ENCODE measurements around the gene TRMT2A. TPM values are rescaled to one million over a fixed set of nuclear protein-coding genes. Genes with fewer than 3 reads are reported as not detected.

TRMT2A gene
- polyA plus RNA-seq, 1 donor (not counting 4 experiments of a cell fraction or from before 2014, with no cell fraction given) = 18.3 TPM

GRCh38 chr22:20066617-20067383 lies 50.2 kb downstream of the TRMT2A start:
- H3K79me2 ChIP-seq (ENCODE audit: control insufficient read depth, insufficient read depth, low read length) = no peaks in the 10 kb centered on the region
- H4K20me1 ChIP-seq (ENCODE audit: control insufficient read depth, extremely low read depth, insufficient read depth, low read length) = no peaks in the 10 kb centered on the region
- H2AFZ ChIP-seq (ENCODE audit: control insufficient read depth, low read length) = no peak overlapping the region
- DNase-seq (ENCODE audit: low read depth, low spot score) = no peak
- peaks cover 0 to 2% of the 10 kb centered on the region in 2 experiments for H3K36me3 ChIP-seq (ENCODE audit: control insufficient read depth in 2 of 2, extremely low read depth in 1 of 2, insufficient read depth in 2 of 2, low read length in 2 of 2)
- H3K4me1 ChIP-seq (ENCODE audit: control insufficient read depth, extremely low read depth, insufficient read depth, low read length) = peaks cover 25% of the 10 kb centered on the region
- dilution Hi-C loops (cut with MboI; ENCODE audit: extremely low pct_ligation_motif_present, low sequenced_read_pairs) = no loop called here
- peaks cover 5% of the 10 kb centered on the region for H3K9me1 ChIP-seq (ENCODE audit: control insufficient read depth, extremely low read depth, insufficient read depth, low read length)
- no peak overlapping the region for H3K4me2 ChIP-seq (ENCODE audit: control insufficient read depth, extremely low read depth, insufficient read depth, low read depth, low read length)
- H3K4me3 ChIP-seq (ENCODE audit: control insufficient read depth in 2 of 3, extremely low read depth in 1 of 3, insufficient read depth in 2 of 3, low read depth in 1 of 3, low read length in 3 of 3) = no peak overlapping the region
- FAIRE-seq = no peak
- no peak for TF ChIP-seq EZH2 (IDR thresholded peaks at IDR 0.05; ENCODE audit: low read length)
- TF ChIP-seq, protein P1, sequence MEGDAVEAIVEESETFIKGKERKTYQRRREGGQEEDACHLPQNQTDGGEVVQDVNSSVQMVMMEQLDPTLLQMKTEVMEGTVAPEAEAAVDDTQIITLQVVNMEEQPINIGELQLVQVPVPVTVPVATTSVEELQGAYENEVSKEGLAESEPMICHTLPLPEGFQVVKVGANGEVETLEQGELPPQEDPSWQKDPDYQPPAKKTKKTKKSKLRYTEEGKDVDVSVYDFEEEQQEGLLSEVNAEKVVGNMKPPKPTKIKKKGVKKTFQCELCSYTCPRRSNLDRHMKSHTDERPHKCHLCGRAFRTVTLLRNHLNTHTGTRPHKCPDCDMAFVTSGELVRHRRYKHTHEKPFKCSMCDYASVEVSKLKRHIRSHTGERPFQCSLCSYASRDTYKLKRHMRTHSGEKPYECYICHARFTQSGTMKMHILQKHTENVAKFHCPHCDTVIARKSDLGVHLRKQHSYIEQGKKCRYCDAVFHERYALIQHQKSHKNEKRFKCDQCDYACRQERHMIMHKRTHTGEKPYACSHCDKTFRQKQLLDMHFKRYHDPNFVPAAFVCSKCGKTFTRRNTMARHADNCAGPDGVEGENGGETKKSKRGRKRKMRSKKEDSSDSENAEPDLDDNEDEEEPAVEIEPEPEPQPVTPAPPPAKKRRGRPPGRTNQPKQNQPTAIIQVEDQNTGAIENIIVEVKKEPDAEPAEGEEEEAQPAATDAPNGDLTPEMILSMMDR (optimal IDR thresholded peaks at IDR 0.05 in 1 of 3, IDR thresholded peaks at IDR 0.05 in 1 of 3, conservative IDR thresholded peaks at IDR 0.05 in 1 of 3; ENCODE audit: extremely low read depth in 1 of 3, insufficient read depth in 2 of 3, low read length in 3 of 3) = no peak
- H3K9me3 ChIP-seq (ENCODE audit: control insufficient read depth, low read depth, low read length) = no peaks in the 10 kb centered on the region
- H3K27me3 ChIP-seq (ENCODE audit: control insufficient read depth, extremely low read depth, insufficient read depth, low read length) = no peaks in the 10 kb centered on the region
- no peak overlapping the region for H3K9ac ChIP-seq (ENCODE audit: control insufficient read depth, extremely low read depth, insufficient read depth, low read length)
- no peak overlapping the region for H3K27ac ChIP-seq (ENCODE audit: control insufficient read depth, insufficient read depth, low read length)

GRCh38 chr22:20065896-20066616 lies 51.0 kb downstream of the TRMT2A start:
- Histone ChIP-seq H3K27ac (ENCODE audit: control insufficient read depth, insufficient read depth, low read length) (no peak overlapping the region), H3K4me1 (ENCODE audit: control insufficient read depth, extremely low read depth, insufficient read depth, low read length) (peaks cover 32% of the 10 kb centered on the region), H3K9ac (ENCODE audit: control insufficient read depth, extremely low read depth, insufficient read depth, low read length) (no peak overlapping the region), H2AFZ (ENCODE audit: control insufficient read depth, low read length) (no peak overlapping the region), H4K20me1 (ENCODE audit: control insufficient read depth, extremely low read depth, insufficient read depth, low read length) (no peaks in the 10 kb centered on the region), H3K27me3 (ENCODE audit: control insufficient read depth, extremely low read depth, insufficient read depth, low read length) (no peaks in the 10 kb centered on the region), H3K36me3 (ENCODE audit: control insufficient read depth in 2 of 2, extremely low read depth in 1 of 2, insufficient read depth in 2 of 2, low read length in 2 of 2) (peaks cover 0 to 2% of the 10 kb centered on the region in 2 experiments), H3K9me3 (ENCODE audit: control insufficient read depth, low read depth, low read length) (no peaks in the 10 kb centered on the region), H3K4me2 (ENCODE audit: control insufficient read depth, extremely low read depth, insufficient read depth, low read depth, low read length) (no peak overlapping the region), H3K9me1 (ENCODE audit: control insufficient read depth, extremely low read depth, insufficient read depth, low read length) (peaks cover 5% of the 10 kb centered on the region), H3K4me3 (ENCODE audit: control insufficient read depth in 2 of 3, extremely low read depth in 1 of 3, insufficient read depth in 2 of 3, low read depth in 1 of 3, low read length in 3 of 3) (no peak overlapping the region), H3K79me2 (ENCODE audit: control insufficient read depth, insufficient read depth, low read length) (no peaks in the 10 kb centered on the region)
- FAIRE-seq = no peak
- TF ChIP-seq, protein P1 (optimal IDR thresholded peaks at IDR 0.05 in 1 of 3, IDR thresholded peaks at IDR 0.05 in 1 of 3, conservative IDR thresholded peaks at IDR 0.05 in 1 of 3; ENCODE audit: extremely low read depth in 1 of 3, insufficient read depth in 2 of 3, low read length in 3 of 3) = no peak
- TF ChIP-seq EZH2 (IDR thresholded peaks at IDR 0.05; ENCODE audit: low read length) = no peak
- dilution Hi-C loops (cut with MboI; ENCODE audit: extremely low pct_ligation_motif_present, low sequenced_read_pairs) = no loop called here
- DNase-seq (ENCODE audit: low read depth, low spot score) = no peak

Data from keratinocyte (primary cell).